Psoas muscle (tissue), 8 donors: Measurements from ENCODE around the gene VSIR. TPM values are rescaled to one million over a fixed set of nuclear protein-coding genes. Genes with fewer than 3 reads are reported as not detected.

ENCODE experiments used
- ATAC-seq, 4 donors: fragments of 200-7000 bp; cut with Tn5 transposase; one replicate each; pipeline ENCODE4 v1.9.1; 2020; ENCODE audit warnings: moderate library complexity in 3 of 4, mild to moderate bottlenecking in 2 of 4
- DNase-seq, 2 donors: peaks; one replicate each; pipeline ENCODE4 v3.0.0-alpha.2; 2020
- H3K27ac ChIP-seq: fragments of 200-600 bp; one replicate; pipeline ENCODE4 v1.8.0; 2022
- H3K27me3 ChIP-seq, 3 donors: fragments of 200-600 bp in 1 of 3; one replicate each; pipeline versions ENCODE4 v1.6.1 to v1.8.0; 2013 to 2022; ENCODE audit warnings: low read length in 2 of 3, mild to moderate bottlenecking in 2 of 3, moderate library complexity in 1 of 3; ENCODE audit not compliant: insufficient read depth in 3 of 3
- H3K36me3 ChIP-seq, 2 donors: fragments of 200-600 bp in 1 of 2; one replicate each; pipeline versions ENCODE4 v1.6.1 to v1.8.0; 2013 to 2022; ENCODE audit warnings: low read depth in 1 of 2, mild to moderate bottlenecking in 1 of 2, moderate library complexity in 1 of 2; ENCODE audit not compliant: insufficient read depth in 1 of 2
- H3K4me1 ChIP-seq: fragments of 200-600 bp; one replicate; pipeline ENCODE4 v1.8.0; 2022
- H3K4me3 ChIP-seq: fragments of 200-600 bp; one replicate; pipeline ENCODE4 v1.8.0; 2022; ENCODE audit warnings: mild to moderate bottlenecking
- H3K9me3 ChIP-seq: fragments of 200-600 bp; one replicate; pipeline ENCODE4 v1.8.0; 2022
- WGBS, 3 donors: extraction: QIAGEN DNeasy Blood & Tissue Kit; methylation state at CpG; one replicate each; pipeline versions ENCODE4 v1.1.6 to v1.1.7; 2013; 5-methylcytosine and 5-hydroxymethylcytosine counted together
- intact Hi-C, 2 donors: fragments of 100-400 bp; cut with DNase I; formaldehyde crosslinking; loops; one replicate each; pipeline versions ENCODE4 v1.11.0 to v1.14.2; 2022
- polyA plus RNA-seq, 3 donors: library from polyadenylated mRNA; stranded (reverse); fragments of 200-250 nt; gene quantifications; one replicate each; pipeline ENCODE4 v1.2.3, GENCODE V29; 2013
- total RNA-seq, 4 donors: library from RNA; stranded (reverse); fragmentation: NEBNext Ultra II Directional in 2 of 4; extraction: Animal tissue kit (Norgen Biotek cat#: 25700) in 2 of 4; gene quantifications; one replicate each; pipeline versions ENCODE4 v1.2.1 to v1.2.4, GENCODE V29; 2021 to 2023
- TF ChIP-seq, protein P1 (sequence below): fragments of 200-600 bp; IDR thresholded peaks from one replicate; pipeline ENCODE4 v1.8.0; 2022; ENCODE audit warnings: antibody characterized with exemption
- donor health status: healthy with polysubstance abuse.
- donor health status: DM: no; HTN: no; CAD: no; lungs with moderate emphysema.
- donor health status: Bipolar disorder and iron deficiency.
- donor health status: healthy.
- donor health status: DM: yes; HTN: yes; CAD: no.
- donor health status: DM: no; HTN: no; CAD: no.
- donor health status: DM: no; HTN: no; CAD: no.
- donor health status: DM: yes; HTN: yes; CAD: no.

Gene VSIR
- total and polyA plus RNA-seq, 7 donors: 12.5 to 21.8 (median 18.1) TPM

DNA sequence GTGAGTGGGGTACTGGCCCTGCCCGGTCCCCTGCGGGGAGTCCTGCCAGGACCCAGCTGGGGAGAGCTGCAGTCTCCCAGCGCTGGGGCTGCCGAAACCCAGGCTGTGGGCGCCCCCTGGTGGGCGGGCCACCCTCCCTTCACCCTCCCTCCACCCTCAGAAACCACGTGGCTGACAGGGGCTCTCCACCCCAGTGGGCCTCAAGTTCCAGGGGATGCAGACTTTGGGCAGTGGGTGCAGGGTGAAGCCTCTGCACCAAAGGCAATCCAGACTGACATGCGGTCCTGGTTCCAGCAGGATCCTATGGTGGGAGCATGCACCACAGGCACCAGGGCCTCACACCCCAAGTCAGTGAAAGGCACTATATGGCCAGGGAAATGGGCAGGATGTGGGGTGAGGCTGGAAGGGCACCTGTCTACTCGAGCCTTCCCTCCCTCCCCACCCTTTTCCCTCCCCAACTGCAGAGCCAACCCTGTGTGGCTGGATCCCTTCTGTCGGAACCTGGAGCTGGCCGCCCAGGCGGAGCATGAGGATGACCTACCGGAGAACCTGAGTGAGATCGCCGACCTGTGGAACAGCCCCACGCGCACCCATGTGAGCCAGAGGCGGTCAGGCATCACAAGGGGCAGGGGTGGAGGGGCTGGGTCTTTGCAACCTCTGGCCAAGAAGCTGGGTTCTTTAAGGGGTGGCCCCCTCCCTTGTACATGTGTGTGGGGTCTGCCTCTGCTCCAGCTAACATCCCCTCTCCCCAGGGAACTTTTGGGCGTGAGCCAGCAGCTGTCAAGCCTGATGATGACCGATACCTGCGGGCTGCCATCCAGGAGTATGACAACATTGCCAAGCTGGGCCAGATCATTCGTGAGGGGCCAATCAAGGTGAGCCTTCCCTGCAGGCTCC is 38.9 kb upstream of the VSIR start:
- intact Hi-C loops: loop anchor here (2.0 to 5.0 kb wide), 4 partner anchors 115 to 495 kb away; partner anchors contain the start of gene SLC29A3 (in 1 of the 2)
- Histone ChIP-seq H3K4me3 (no peak overlapping the region), H3K27ac (no peak overlapping the region), H3K36me3 (peaks cover 5 to 27% of the 10 kb centered on the region in 2 donors), H3K27me3 (no peaks in the 10 kb centered on the region), H3K9me3 (no peaks in the 10 kb centered on the region), H3K4me1 (peaks cover 7% of the 10 kb centered on the region)
- 39 to 41% (median 40%) methylated on average over 21 to 22 of the region's 22 CpGs for WGBS, 3 donors
- TF ChIP-seq, protein P1, sequence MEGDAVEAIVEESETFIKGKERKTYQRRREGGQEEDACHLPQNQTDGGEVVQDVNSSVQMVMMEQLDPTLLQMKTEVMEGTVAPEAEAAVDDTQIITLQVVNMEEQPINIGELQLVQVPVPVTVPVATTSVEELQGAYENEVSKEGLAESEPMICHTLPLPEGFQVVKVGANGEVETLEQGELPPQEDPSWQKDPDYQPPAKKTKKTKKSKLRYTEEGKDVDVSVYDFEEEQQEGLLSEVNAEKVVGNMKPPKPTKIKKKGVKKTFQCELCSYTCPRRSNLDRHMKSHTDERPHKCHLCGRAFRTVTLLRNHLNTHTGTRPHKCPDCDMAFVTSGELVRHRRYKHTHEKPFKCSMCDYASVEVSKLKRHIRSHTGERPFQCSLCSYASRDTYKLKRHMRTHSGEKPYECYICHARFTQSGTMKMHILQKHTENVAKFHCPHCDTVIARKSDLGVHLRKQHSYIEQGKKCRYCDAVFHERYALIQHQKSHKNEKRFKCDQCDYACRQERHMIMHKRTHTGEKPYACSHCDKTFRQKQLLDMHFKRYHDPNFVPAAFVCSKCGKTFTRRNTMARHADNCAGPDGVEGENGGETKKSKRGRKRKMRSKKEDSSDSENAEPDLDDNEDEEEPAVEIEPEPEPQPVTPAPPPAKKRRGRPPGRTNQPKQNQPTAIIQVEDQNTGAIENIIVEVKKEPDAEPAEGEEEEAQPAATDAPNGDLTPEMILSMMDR: peak; percentile 79
- ATAC-seq (peak; percentile 66 to 83 (median 75)), DNase-seq (peak; percentile 72 to 87)

DNA sequence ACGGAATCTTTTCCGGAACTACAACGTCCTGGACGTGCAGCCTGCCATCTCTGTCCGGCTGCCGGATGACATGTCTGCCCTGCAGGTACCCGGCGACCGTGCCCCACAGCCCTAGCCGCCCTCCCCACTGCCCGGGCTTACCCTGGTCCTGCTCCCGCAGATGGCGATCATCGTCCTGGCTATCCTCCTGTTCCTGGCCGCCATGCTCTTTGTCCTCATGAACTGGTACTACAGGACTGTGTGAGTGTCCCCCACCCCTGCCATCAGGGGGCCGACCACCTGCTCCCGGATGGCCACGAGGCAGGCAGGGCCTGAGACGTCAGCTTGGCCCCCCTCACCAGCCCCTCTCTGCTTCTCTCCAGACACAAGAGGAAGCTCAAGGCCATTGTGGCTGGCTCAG is 38.0 kb upstream of the VSIR start:
- no peak for DNase-seq
- H3K9me3 ChIP-seq: no peaks in the 10 kb centered on the region
- 76 to 84% (median 80%) methylated on average over 19 of the region's 19 CpGs for WGBS, 3 donors
- no peaks in the 10 kb centered on the region for H3K27me3 ChIP-seq
- peak in 3 of 4 donors; percentile 1 for ATAC-seq
- peaks cover 0 to 18% of the 10 kb centered on the region in 2 donors for H3K36me3 ChIP-seq
- no peak overlapping the region for H3K27ac ChIP-seq
- no peaks in the 10 kb centered on the region for H3K4me1 ChIP-seq
- TF ChIP-seq, protein P1: no peak
- no peak overlapping the region for H3K4me3 ChIP-seq
- intact Hi-C loops: loop anchor here in 1 of 2 donors (5.0 kb wide), 3 partner anchors 114 to 494 kb away; partner anchors contain the start of gene SLC29A3

DNA sequence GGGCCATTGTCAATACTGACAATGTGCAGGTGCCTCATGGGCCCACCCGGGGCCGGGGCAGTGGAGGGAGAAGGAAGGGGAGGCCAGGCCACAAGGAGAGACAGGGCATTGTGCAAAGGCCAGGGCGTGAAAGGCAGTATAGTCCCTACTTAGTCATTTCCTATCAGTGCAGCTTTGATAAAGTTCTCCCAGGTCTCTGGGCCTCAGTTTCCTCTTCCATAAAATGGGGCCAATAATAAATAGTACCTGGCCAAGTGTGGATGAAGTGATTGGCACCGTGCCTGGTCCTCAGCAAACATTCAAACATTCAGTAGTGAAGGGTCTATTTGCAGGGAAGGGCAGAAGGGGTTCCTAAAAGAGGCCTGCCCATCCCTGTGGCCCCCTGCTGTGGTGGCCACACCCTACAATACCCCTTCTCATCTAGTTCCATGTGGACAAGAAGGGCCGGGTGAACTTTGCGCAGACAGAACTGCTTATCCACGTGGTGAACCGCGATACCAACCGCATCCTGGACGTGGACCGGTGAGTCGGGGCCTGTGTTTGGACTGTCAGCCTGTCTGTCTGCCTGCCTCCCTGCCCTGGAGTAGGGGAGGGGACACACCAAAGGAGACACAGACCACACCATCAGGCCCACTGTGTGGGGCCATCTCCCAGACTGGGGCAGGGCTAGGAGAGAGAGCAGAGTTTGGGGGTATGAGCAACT is 36.9 kb upstream of the VSIR start:
- H3K4me1 ChIP-seq: no peaks in the 10 kb centered on the region
- WGBS, 3 donors: 85 to 94% (median 87%) methylated on average over 13 of the region's 13 CpGs
- intact Hi-C loops: loop anchor here in 1 of 2 donors (5.0 kb wide), 3 partner anchors 113 to 493 kb away; partner anchors contain the start of gene SLC29A3

DNA sequence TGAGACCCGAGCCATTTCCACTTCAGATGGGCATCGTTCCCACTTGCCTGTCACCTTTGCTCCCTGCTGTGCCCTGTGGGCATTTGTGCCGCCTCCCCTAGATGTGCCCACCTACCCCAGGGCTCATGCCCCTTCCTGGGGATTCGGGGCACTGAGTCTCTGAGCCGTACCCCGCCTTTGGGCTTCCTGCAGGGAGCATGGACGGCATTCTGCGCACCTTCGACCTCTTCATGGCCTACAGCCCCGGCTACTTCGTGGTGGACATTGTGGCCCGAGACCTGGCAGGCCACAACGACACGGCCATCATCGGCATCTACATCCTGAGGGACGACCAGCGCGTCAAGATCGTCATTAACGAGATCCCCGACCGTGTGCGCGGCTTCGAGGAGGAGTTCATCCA is 36.3 kb upstream of the VSIR start:
- TF ChIP-seq, protein P1: no peak
- intact Hi-C loops: loop anchor here (5.0 kb wide), 4 partner anchors 112 to 492 kb away; partner anchors contain the start of gene SLC29A3 (in 1 of the 2)

More for the DNA sequence above, 36.9 kb upstream of the VSIR start:
- ATAC-seq (no peak), DNase-seq (no peak)
- Histone ChIP-seq H3K9me3 (no peaks in the 10 kb centered on the region), H3K36me3 (peaks cover 0 to 6% of the 10 kb centered on the region in 2 donors), H3K27me3 (no peaks in the 10 kb centered on the region), H3K4me3 (no peak overlapping the region), H3K27ac (no peak overlapping the region)
- TF ChIP-seq, protein P1: no peak

More for the DNA sequence above, 36.3 kb upstream of the VSIR start:
- H3K4me1 ChIP-seq: no peaks in the 10 kb centered on the region
- peaks cover 0 to under 1% of the 10 kb centered on the region in 2 donors for H3K36me3 ChIP-seq
- WGBS, 3 donors: 88 to 93% (median 88%) methylated on average over 25 of the region's 25 CpGs
- DNase-seq (no peak), ATAC-seq (no peak)
- no peak overlapping the region for H3K27ac ChIP-seq
- no peak overlapping the region for H3K4me3 ChIP-seq
- no peaks in the 10 kb centered on the region for H3K27me3 ChIP-seq
- no peaks in the 10 kb centered on the region for H3K9me3 ChIP-seq
